Stimulated activated CD4-positive, alpha-beta T cell treated with anti-CD3 and anti-CD28 coated beads, Interleukin-15, amount 100 ng/mL, for 24 hours (primary cell): ENCODE measurements around the gene SNCG.
"Not testable (repeated sequence)": the region's sequence is repeated elsewhere in the genome, so short reads cannot be mapped to it uniquely, and the experiment has no call there.

Source experiments
- DNase-seq: peaks from one replicate; pipeline ENCODE4 v3.0.0-alpha.2; 2020

The SNCG gene

DNA sequence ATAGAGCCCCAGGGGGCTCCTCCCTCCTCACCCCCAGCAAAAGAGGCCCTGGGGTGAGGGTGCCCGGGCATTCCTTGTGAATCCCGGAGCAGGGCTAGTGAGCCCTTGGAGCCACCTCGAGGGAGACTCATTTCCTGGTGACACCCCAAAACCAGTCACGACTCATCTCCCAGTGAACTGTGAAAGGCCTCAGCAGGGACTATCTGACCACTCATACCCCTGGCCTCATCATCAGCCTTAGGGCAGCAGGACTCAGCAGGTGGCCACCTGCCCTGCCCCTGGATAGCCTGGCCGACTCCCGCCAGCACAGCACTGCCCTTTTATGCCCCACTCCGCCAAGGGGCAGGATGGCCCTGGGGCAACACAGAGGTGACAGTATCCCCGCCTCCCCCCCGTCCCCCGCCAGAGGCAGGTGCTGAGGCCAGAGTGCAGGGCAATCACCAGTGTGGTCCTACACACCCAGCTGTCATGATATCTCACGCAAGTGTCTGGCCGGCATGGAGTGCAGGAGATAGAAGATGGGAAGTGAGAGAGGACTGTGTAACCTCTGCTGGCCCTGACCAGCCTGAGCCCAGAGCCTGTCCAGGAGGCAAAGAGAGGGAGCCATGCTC, 3.2 kb downstream of the SNCG start:
- no peak for DNase-seq

DNA sequence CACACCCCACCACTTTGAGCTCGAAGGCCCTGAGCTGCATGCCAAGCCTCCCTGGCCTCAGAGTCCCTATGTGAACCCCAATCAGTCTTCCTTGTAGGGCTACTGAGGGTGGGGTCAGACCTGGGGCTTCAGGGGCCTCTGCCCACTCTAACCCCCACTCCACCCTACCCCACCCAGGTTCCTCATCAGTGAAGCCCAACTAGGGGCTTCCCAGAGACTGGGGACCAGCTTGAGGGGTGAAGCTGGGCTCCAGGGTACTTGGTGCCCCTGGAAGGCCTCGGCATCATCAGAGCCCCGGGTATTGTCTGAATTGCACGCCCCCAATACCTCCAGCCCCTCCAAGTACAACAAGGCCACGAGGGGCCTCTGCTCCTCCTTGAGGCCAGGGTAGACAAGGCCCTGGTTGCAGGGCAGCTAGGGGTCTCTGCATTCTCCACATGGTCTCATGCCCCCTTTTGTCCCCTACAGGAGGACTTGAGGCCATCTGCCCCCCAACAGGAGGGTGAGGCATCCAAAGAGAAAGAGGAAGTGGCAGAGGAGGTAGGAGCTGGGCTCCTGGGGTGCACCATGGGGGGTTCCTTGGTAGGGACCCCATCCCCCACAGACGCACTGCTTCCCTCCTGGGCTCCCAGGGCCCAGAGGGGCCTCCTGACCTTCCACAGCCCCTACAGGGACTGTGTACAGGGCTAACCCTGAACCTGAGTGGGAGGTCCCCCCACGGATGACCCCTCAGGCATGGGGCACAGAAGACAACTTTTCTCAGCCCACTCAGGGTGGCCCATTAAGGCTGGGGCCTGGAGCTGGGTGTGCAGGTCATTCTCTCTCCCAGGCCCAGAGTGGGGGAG, 4.0 kb downstream of the SNCG start:
- DNase-seq, result no peak

DNA sequence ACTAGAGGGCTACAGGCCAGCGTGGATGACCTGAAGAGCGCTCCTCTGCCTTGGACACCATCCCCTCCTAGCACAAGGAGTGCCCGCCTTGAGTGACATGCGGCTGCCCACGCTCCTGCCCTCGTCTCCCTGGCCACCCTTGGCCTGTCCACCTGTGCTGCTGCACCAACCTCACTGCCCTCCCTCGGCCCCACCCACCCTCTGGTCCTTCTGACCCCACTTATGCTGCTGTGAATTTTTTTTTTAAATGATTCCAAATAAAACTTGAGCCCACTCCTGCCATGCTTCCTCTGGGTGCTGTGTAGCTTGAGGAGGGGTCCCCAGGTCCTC, 4.5 kb downstream of the SNCG start:
- no peak for DNase-seq

DNA sequence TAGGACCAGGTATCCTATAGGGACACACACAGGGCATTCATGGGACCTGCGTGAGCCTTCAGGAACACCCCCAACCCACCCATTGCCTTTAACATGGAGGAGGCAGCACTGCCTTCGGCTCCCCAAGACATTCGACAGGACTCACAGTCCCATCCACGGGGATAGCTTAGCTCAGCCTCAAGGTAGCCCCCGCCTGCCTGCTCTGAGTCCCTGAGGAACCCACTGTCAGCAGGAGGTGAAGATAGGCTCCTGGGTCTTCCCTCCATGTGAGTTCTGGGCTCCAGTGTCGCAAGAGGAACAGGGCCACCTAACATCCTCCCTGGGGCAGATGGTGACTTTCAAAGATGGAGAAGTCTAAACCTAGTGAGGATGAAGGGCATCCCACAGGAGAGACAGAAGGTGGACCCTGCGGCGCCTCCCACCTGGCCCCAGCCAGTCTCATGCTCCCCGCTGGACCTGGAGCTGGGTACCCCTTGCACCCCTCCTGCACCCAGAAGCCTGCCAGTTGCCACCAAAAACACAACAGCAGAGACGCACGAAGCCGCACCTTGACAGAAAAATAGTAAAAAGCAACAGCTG, 5.0 kb downstream of the SNCG start:
- no peak for DNase-seq

DNA sequence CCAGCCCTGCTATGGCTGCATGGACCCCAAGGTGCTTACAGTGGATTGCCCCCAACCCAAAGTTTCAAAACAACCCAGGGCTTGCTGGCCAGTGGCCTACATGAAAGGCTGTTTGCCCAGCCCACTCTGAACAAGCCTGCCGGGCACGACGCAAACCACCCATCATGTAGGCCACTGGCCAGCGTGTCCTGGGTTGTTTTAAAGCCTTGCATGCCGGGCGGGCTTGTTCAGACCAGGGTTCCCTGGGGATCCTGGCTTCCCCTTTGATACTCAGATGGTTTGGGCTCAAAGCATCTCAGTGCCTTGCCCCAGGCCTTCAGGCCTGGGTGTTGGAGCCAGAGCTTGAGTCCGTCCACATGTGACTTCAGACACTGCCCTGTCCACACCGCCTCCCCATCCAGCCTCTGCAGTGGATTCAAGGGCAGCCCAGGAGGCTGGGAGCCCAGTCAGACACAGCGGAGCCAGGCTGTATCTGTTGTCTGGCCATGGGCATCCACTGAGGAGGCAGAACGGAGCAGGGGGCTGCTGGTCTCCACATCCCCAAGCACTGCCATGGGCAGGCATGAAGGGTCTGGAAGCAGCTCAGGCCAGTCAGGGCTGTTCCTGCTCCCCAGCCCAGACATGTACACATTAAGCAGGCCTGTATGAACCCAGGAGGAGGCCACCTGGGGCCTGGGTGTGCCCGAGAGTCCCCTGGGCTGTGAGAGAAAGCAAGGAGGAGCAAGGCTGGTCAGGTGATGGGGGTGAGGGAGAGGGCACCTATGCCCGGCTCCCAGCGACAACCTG, 5.9 kb downstream of the SNCG start:
- no peak for DNase-seq

DNA sequence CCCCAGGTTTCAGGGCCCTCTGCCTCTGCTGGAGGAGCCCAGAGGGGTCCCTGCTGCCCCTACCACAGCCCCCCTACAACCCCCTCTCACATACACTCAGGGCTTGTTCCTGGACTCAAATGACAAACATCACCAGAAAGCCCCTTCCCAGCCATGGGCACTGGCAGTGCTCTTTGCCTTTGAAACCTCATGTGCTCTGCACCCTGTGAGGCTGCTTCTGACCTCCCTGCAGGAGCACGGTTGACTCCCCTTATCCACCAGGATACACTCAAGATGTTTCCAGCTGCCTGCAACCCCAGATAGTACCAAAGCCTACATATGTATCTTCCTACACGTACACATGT, 6.4 kb downstream of the SNCG start:
- DNase-seq, result no peak

DNA sequence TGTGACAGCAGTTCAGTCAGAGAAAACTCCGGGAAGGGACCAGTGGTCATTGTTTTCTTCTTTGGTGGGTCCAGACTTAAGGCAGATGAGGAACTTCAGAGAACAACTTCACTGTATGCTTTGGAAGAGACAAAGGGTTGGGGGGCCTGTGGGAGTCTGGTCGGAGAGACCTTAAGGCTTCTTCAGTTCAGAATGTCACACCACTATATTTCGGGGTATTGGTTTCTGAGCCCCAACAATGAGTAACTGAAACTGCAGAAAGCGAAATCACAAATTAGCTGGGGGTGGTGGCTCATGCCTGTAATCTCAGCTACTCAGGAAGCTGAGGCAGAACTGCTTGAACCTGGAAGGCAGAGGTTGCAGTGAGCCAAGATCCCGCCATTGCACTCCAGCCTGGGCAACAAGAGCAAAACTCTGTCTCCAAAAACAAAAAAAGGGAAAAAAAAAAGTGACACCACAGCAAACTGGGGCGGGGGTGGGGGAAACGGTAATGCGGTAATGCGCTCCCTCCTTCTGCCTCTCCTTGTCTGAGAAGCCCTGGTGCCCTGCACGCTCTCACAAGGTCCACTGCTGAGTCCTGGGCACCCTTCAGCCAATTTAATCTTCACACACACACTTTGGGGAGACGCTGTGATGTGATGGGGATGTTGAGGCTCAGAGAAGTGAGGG, 7.7 kb downstream of the SNCG start:
- DNase-seq, result peak; percentile 48

DNA sequence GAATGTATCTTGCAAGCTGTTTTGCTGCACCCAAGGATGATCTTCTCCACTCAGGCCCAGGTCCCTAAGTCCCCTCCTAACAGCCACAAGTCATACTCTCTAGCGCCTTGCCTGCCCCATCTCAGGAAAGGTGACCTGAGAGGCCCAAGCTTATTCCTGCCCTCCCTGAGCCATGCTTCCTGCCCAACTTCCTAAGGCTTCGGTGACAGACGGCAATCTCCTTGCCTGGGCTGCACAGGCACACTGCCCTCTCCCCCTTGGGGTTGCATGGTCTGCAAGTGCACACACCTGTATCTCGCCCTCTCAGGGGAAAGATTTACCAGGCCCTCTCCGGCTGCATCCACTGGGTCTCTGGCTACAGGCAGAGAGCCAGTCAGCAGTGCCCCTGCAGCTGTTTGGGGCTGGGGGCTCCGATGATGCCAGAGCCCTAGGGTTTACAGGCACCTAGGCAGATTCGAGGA, 9.1 kb downstream of the SNCG start:
- DNase-seq, result no peak

DNA sequence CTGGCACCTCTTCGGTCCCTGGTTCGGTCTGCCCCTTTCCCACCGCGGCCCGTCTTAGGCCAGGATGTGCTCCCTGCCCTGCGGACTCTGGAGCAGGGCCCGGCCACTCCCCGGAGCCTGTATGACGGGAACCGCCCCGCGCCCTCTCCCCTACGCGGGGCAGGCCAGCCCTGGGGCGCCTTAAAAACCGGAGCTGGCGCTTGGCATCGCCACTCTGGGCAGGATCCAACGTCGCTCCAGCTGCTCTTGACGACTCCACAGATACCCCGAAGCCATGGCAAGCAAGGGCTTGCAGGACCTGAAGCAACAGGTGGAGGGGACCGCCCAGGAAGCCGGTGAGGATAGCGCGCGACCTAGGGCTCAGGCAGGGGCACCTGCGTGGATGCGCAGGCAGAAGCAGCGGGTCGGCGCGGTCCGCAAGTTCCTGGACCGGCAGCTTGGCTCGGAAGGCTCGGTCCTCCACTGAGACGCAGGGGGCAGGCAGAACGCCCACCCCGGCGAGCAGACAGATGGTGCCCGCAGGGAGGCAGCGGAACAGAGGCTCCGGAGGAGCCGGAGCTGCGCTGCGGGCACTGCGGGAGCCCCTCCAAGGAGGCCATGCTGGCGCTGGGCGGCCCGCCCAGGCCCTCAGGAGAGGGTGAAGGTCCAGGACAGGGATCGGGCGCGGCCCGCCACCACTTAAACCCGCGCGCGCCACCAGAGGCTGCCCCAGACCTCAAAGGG, 10.0 kb downstream of the SNCG start, which contains the start of gene ADIRF:
Gene ADIRF, plus strand, starts transcription at position 212 of the 723 bp plus-strand sequence. Its CDS starts 63 bp downstream, at position 275.
- no peak for DNase-seq

DNA sequence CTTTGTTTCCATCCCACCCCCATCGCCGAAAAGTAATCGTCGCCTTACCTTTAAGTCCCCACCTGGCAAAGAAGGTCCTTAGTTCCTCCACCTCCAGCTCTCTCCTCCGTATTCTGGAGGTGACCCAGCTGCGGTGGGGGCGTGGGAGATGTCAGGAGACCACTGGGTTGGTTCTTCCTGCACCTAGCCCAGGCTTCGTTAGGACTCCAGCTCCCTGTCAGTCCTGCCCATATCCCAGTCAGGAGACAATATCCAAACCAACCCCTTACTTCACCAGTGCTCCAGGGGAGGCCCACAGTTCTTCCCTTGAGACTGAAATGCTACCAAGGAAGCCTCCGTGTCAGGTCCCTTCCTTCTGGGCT, 10.6 kb downstream of the SNCG start:
- DNase-seq, result no peak

DNA sequence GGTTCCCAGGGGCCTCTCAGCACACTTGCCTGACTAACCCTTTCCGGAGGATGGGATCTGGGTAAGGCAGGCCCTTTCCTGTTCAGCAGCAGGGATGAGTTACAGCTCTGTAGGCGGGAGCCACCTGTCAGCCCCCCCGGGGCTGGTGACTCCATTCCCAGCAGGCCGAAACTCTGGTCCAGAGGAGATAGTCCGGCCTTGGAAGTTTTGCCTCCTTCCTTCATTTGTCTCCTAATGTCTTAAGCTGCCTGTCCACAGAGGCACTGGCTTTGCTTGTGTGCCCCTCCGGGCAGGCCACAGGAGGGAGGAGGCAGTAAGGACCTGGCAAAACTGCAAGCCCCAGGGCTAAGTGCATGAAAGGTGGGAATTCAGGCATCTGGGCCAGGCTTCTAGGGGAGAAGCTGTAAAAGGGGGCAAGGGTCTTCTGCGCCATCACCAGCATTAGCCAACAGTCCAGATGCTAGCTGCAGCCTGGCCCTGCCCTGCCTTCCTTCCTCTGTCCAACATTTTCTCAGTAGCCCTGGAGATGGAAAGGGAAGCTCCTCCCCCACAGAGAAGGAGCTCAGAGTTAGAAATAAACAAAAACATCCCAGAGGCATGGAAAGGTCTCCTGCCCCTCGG, 11.1 kb downstream of the SNCG start:
- DNase-seq, result no peak

DNA sequence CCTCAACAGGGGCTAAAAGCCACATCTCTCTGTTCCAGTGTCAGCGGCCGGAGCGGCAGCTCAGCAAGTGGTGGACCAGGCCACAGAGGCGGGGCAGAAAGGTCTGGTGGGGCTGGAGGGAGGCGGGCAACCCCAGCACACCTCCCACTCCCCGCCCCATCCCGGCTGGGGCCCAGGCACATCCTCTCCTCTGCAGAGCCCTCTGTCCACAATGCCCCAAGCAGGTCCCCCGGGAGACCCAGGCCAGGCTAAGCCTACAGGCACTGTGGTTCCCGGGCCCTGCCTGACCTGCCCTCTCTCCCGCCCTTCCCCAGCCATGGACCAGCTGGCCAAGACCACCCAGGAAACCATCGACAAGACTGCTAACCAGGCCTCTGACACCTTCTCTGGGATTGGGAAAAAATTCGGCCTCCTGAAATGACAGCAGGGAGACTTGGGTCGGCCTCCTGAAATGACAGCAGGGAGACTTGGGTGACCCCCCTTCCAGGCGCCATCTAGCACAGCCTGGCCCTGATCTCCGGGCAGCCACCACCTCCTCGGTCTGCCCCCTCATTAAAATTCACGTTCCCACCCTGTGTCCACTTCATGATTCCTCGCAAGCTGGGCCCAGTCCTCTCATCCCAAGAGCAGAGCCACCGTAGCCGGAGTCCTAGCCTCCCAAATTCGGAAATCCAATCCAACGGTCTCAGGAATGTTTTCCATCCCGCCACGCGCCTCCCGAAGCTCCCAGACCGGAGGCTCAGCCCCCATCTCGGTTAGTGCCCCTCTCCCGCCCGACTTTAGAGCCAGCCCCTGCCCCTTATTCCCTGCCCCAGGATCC, 12.0 kb downstream of the SNCG start:
- DNase-seq, result no peak

DNA sequence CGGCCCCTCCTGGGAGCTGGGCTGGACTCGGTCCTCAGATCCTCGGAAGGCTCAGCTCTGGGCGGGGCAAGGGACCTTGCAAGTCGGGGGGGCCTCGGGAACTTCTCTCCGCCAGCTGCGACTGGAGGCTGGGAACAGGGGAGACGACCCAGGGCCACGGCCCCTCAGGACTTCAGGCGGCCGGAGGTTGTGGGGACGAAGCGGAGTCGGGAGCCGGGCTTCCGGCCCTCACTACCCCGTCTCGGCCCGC, 12.5 kb downstream of the SNCG start:
- DNase-seq, result no peak

DNA sequence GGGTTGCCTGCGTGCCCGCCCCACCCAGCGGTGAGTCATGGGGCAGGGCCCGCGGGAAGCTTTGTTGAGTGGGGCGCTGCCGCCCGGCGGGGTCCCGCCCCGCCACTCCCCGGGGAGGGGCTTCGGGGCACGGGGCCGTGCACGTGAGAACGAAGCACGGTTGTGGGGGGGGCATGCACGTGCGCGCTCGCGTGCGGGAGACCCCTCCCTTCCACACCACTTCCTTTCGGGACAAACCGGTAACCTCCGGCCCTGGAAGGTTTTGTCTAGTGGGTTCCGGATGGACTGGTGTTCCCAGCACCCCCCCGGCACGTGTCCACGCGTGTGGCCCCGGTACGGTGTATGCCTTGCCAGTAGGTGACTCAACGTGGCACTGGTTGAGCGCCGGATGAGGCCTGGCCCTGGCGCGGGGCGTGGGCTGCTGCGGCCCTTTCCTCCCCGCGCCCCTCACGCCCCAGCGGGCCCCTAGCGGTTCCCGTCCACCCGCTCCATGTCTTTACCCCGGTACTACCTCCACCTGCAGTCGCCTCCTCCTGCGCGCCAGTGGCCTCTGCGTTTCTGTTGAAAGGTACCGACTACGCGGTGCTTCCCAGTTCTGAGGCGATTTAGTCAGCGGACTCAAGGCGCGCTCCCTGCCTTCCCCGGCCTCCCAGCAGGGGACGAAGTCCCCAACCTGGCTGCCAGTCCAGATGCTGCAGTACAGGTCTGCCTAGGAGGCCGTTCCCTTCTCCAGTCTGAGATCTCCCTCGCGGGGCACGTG, 13.0 kb downstream of the SNCG start:
- peak; percentile 89 for DNase-seq

DNA sequence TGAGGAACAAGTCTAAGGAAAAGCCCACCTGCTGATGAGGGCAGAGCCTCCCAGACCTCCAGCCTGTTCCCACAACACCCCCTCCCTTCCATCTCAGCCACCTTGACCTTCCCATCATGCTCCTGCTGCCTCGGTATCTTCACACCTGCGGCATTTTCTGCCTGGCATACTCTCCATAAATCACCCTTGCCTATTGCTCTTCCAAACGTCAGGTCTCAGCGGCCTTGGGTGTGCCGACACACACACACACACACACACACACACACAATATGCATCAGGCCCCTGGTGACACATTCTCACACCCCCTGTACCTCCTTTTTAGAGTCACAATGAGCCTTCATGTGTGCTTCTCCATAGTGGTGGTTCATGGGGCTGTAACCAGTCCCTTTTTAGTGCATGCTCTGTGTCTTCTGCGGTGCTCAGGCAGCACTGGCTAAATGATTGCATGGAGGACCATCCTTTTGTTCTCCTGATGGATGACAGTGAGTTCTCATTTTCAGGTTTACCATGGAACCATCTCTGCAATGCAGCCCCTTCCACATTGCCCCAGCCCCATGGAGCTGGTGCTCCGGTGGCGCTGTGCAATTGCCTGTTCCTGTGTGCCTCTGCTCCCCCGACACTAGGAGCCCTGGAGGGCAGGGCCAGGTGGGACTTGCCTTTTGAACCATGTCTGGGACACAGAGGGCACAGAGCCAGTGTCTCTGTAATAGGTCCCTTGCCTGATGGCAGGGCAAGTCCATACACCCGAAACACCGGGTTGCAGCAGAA, 14.4 kb downstream of the SNCG start:
- no peak for DNase-seq

DNA sequence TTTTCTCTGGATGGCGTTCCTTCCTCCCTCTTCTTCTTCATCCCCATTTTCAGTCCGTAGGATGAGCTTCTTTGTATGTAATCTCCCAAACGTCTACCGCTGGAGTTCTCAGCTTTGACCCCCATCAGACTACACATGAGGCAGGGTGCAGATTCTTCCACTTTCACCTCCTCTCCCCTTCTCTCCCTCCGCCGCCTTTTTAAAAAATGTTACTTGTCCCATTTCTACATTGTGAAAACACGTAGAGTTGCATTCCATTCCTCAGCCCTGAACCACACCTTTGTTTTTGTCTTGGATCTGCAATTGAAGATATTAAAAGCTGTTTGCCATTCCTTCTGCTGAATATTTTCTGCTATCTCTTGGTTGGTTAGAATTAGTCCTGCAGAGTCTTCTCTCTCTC, 16.1 kb downstream of the SNCG start:
- DNase-seq, result no peak

DNA sequence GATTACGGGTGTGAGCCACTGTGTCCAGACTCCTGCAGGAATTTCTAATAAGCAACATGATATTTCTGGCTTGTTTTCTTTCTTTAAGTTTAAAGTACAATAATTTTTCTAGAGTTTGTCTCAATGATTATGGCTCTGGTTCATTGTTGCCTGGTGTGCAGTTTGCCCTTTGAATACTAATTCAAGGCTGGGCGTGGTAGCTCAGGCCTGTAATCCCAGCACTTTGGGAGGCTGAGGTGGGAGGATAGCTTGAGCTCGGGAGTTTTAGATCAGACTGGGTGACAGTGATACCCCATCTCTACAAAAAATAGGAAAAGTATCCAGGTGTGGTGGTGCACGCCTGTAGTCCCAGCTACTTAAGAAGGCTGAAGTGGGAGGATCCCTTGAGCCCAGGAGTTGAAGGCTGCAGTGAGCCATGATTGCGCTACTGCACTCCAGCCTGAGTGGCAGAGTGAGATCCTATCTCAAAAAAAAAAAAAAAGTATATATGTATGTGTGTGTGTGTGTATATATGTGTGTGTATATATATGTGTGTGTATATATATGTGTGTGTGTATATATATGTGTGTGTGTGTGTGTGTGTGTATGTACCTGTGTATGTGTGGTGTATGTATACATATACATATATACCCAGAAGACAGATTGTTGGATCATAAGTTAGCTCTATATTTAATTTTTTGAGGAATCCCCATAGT, 18.1 kb downstream of the SNCG start:
- DNase-seq, result no peak

DNA sequence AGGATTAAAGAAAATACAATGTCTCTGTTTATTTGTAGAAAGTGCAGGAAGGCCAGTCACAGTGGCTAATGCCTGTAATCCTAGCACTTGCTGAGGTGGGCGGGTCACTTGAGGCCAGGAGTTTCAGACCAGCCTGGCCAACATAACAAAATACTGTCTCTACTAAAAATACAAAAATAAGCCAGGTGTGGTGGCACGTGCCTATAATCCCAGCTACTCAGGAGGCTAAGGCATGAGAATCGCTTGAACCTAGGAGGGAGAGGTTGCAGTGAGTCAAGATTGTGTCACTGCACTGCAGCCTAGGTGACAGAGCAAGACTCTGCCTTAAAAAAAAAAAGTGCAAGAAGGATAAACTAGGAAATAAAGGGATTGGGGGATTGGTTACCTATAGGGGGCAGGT, 20.1 kb downstream of the SNCG start:
- not testable (repeated sequence) for DNase-seq

DNA sequence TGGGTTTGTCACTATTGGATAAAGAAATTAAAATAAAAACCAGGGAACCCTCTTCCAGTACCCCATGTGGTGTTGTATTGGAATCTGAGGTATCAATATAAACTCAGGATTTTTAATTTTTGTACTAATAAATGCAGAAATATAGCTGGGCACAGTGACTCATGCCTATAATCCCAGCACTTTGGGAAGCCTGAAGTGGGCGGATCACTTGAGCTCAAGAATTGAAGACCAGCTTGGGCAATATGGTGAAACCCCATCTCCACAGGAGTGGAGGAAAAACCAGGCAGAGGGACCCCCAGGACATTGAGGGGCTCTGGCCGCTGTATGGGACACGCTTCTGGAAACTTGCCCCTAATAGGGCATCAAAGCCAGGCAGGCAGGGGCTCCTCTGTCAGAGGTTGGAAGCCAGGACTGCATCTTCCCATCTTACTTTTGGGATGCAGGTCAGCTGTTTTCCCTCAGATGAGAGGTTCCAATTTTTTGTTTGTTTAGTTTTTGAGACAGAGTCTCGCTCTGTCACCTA, 21.0 kb downstream of the SNCG start:
- no peak for DNase-seq
